ENCODE results near the gene KIF21A.

The KIF21A gene

GRCh38 chr12:39267886-39268285 lies 175.0 kb downstream of the KIF21A start:
- DNase-seq = no peak

- DNase-seq = no peak
Measured at GRCh38 chr12:39252628-39253027, 190.3 kb downstream of the KIF21A start.

Data from fibroblast of skin of scalp (primary cell).